GM21619 (cell line): ENCODE data around the gene SYCP3.
A peak's percentile ranks its signal among the peaks of the same experiment; 100 is the strongest.
"Not testable (repeated sequence)": the region's sequence is repeated elsewhere in the genome, so short reads cannot be mapped to it uniquely, and the experiment has no call there.

Source experiments
- ATAC-seq: cut with Tn5 transposase; IDR thresholded peaks from one replicate; pipeline ENCODE4 v1.9.1; 2021; ENCODE audit not compliant: unreplicated experiment

The SYCP3 gene

DNA sequence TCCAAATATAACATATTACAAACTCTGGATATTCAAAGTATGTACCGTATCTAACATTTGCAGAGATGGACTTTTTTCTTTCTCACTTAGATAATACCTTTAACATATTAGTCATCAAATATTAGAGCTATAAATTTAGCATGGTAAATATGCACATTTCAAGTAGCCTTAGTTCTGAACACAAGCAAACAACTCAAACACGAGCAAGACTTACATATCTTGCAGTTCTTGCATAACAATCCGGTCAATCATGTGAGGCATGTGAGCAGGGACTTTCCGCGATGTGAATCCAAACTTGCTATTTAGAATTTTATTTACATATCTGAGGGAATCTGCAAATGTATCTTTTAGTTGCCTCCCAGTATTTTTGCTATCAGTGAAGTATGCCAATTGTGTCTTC lies 22.1 kb upstream of the SYCP3 start:
- no peak for ATAC-seq

DNA sequence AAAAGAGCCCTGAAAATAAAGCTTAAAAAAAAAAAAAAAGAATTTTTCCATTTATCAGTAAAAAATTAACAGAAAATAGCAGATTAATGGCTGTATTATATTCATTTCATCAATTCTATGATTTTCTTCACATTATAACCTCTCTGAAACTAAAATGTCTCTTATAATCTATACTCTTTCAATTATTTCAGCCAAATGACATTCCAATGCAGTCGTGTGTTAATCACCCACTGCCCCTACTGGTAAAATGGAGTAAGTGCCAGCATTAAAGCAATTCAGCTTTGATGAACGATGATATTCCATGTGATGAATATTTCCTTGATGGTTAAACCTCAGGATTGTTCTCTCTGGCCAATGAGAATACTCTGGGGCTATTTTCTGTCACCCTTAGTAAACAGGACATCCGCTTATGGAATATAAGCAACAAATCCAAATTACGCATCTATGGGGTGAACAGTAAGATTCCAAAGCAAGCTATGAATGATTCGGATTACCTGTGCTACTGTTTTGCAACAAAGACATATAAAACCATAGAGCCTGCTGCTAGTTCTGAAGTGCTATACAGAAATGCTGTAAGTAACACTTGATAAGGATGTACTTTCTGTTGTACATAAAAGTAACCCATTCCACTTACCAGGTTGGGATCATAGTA lies 20.3 kb upstream of the SYCP3 start:
- ATAC-seq, result peak; percentile 57

DNA sequence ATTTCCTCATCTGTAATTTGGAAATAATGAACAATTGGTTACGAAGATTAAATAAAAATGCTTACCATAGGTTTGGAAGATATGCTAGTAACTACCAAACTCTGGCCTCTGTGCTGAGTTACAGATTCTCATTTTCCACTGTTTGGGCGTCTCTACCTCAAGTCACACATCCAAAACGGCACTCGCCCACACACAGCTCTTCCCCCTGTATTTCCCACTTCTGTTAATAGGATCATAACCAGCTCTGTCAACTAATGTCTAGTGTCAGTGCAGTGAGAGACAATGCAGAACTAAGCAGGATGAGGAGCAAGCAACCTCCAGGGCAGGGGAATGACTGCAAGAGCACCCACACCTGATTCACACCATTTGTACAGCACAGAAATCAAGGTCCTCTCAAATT lies 10.9 kb upstream of the SYCP3 start:
- ATAC-seq, result no peak

DNA sequence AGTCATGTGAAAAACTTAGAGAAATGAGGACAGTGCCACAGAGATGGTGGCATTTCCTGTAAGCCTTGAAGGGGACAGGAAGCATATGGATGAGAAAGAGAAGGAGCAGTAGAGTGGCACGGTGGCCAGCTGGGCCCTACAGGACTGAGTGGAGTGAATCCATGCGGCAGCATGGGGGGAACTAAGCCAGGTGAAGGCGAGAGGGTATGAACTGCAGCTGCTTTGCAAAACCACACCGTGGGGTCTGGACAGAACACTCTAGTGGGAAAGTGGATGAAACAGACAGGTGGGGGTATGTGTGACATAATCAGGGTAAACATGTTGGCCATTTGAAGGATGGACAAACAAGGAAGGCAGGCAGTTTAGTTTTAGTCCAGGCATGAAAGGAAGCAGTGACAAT lies 10.4 kb upstream of the SYCP3 start:
- ATAC-seq, result no peak

DNA sequence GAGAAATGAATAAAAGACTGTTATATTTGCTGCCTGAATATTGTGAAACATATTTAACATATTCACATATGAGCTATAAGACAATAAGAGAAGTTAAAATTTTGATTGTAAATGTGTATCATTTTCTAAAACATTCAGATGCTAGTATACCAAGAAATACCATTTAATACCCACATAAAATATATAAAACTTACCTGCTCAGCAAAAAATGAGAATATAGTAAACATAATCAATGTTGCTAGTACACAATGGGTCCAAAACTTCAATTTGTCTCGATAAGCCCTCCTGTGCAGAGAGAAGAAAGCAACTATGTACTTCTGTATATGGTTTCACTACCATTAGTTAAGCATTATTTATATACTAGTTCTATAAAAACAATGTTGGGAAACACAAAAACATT lies 9.6 kb upstream of the SYCP3 start:
- ATAC-seq, result no peak

DNA sequence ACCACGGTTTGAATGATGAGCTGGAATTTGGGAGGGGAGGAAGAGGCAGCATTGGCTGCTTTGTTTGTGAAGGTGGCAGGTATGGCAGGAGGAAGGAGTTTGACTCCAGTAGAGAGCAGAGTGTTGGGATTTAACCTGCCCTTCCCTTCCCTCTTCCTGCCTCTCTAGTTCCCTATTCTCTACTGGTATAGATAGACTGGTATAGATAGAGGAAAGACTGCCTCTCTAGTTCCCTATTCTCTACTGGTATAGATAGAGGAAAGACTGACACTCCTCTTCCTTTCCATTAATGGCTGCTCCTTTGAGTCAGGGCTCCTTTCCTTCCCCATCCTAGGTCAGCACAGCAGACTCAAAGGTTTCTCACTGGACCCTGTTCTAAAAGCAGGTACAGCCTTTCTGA lies 8.4 kb upstream of the SYCP3 start:
- ATAC-seq, result no peak

DNA sequence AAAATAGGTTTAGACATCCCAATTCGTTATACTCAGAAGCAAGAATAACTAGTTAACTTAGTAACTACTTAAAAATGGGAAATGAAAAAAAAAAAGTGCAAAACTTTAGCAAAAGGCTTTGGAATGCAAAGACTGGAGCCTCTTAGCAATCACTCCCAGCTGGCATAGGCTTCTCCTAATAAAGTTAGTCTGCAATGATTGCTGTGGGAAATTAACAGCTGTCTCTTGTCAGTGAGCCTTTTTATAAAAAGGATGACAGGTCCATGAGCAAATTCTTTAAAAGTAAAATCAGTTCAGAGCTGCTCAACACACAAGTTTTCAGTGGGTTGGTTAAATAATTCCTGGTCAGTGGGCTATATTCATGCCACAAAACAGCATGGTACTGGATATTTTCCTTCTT lies 7.4 kb upstream of the SYCP3 start:
- ATAC-seq, result no peak

DNA sequence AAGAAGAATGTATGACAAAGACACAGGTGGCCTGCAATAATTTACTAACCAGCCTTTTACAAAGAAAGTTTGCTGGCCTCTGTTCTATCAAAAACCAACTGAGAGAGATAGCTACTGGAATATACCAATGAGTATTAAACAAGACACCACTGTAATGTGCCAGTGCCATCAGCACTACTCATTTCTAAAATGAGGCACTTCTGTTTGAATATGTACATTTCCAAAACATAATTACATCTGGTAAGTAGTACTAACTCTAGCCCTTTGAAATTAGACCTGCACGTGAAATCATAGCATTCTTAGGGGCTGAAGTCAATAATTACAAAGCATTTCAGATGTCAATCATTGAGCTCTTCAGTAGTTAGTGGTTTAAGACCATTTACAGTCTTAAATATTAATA lies 6.9 kb upstream of the SYCP3 start:
- no peak for ATAC-seq

DNA sequence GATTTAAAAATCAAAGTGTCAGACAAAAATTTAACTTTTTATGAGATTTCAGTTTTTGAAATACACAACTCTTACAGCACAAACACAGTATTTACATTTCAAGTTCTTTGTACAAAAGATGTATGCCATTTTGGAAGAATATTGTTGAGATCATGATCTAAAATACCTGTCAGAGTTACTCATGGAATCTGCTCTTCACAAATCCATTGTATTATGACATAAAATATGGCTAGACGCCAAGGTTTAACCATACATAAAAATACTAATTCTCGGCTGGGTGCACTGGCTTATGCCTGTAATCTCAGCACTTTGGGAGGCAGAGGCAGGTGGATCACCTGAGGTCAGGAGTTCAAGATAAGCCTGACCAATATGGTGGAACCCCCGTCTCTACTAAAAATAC lies 6.2 kb upstream of the SYCP3 start:
- ATAC-seq, result no peak

DNA sequence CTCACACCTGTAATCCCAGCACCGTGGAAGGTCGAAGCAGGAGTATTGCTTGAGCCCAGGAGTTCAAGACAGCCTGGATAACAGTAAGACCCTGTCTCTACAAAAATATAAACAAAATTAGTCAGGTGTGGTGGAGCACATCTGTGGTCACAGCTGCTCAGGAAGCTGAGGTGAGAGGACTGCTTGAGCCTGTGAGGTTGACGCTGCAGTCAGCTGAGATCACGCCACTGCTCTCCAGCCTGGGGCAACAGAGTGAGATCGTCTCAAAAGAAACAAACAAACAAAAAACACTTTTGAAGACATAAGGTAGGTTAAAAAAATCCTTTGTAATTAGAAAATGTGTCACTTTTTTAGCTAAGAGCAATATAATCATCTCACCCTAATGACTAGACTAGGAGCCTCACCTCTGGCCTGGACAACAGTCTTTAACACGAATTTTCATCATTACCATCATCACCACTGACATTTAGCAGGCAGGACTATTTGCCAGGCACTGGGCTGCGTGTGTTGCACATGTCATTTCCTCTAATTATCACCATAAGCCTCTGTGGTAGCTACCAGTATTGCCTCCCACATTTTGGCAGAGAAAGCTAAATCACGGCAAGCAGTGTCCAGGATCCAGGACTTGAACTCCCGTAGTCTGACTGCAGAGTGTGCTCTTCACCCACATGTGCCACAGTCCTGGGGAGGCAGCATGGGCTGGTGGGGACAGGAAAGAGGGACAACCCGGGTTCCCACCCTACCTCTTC lies 4.6 kb upstream of the SYCP3 start:
- ATAC-seq, result peak; percentile 97

DNA sequence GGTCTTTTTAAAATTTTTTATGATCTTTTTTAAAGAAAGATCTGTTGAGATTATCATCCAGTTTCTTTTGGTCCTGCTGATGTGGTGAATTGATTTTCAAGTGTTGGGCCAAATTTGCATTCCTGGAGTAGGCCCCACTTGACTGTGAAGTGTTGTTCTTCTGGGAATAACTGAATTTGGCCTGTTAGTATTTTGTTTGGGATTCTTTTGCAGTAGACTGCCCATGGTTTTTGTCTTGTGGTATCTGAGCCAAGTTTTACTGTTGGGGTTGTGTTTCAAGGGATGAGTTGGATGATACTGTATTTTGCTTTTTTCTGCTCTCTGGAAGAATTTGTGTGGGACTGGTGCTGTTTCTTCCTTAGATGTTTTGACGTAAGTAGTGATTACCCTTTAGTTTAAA lies 4.0 kb upstream of the SYCP3 start:
- ATAC-seq, result no peak

DNA sequence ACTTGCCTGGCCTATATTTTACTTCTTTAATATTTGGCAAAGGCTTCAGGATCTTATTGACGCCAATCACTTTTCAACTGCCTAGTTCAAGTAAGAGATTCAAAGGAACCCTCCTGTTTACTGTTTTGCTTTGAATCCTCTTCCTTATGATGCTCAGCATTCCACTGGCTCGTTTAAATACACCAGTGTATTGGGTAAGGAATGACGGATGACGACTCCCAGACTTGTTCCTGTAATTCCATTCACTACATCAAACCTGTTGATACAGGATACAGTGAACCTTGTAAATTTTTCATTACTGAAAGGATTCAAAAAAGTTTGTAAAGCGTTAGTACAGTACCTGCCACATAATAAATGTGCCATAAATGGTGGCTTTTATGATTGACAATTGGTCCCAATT lies 1.7 kb upstream of the SYCP3 start:
- no peak for ATAC-seq

DNA sequence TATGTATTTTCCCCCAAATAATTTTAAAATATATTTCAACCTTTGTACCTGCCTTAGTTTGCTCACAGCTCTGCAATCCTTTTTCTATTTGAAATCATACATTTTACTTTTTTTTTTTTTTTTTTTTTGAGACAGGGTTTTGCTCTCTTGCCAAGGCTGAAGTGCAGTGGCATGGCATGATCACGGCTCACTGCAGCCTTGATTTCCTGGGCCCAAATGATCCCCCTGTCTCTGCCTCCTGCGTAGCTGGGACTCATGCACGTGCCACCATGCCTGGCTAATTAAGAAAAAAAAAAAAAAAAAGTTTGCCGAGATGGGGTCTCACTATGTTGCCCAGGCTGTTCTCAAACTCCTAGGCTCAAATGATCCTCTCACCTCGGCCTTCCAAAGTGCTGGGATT lies 1.3 kb upstream of the SYCP3 start:
- ATAC-seq, result no peak

DNA sequence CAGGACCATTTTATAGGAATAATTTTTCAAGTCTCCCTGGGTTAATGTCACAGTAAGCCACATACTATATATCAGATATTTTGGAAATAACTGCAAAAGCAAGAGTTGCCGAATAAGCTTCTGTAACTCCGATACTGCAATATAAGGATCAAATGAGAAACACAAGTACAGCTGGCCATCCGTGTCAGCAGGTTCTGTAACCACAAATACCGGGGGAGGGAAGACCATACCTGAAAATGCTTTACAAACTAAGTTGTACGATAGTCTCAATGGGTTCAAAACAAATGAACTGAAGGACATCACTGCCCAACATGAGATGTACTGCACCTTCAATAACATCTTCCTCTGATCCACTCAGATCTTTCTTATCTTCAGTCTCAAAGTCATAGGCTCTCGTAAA lies 1.8 kb downstream of the SYCP3 start:
- no peak for ATAC-seq

DNA sequence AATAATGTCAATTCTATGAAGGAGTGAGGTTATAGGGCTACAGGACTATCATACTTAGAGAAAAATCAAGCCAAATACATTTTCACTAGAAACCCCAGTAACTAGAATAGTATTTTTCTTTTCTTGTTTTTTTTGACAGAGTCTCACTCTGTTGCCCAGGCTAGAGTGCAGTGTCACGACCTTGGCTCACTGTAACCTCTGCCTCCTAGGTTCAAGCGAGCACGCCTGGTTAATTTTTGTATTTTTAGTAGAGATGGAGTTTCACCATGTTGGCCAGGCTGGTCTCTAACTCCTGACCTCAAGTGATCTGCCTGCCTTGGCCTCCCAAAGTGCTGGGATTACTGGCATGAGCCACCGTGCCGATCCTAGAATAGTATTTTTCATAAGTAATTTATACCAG lies 4.8 kb downstream of the SYCP3 start:
- not testable (repeated sequence) for ATAC-seq

DNA sequence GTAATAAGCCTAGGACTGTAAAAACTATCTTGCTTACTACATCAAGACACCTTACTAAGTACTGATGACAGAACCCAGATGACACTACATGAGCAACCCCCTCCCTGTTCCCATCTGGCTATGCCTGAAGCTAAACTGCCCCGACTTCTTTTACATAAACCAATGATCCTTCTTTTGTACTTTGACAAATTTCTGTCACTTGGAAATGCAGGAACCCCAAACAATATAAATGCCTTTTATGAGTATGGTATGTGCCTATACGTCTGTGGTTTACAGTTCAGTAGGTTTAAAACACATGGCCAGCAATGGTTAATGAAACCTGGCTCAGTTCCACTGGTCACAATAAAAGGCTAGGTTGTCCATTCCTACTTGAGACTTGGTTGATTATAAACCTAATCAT lies 6.1 kb downstream of the SYCP3 start:
- ATAC-seq, result no peak

DNA sequence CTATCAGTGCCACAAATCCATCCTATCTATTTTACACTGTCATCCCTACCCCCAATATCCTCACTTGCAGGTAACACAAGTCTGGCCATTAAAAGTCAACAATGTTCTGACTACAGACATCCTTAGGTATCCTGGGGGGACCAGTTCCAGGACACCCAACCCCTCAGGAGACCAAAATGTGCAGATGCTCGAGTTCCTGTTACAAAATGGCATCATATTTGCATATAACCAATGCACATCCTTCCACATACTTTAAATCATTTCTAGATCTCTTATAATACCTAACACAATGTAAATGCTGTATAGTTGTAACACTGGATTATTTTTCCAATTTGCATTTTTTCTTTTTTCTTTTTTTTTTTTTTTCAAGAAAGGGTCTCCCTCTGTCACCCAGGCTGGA lies 6.9 kb downstream of the SYCP3 start:
- ATAC-seq, result no peak

DNA sequence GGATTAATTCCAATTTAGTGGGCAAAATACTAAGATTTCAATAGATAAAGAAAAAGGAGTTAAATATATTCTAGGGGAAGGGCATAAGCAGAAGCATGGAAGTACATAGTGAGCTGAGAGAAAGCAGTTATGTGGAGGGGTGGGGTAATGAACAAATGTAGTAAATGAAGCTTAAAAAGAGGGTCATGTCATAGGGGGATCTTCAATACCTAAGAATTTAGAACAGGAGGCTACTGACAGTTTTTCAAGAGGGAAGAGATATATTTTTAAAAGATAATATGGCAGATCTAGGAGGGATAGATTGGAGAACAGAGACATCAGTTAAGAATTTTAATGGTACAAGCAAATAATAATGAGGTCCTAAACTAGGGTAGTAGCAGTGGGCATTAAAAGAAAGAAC lies 9.4 kb downstream of the SYCP3 start:
- ATAC-seq, result no peak

DNA sequence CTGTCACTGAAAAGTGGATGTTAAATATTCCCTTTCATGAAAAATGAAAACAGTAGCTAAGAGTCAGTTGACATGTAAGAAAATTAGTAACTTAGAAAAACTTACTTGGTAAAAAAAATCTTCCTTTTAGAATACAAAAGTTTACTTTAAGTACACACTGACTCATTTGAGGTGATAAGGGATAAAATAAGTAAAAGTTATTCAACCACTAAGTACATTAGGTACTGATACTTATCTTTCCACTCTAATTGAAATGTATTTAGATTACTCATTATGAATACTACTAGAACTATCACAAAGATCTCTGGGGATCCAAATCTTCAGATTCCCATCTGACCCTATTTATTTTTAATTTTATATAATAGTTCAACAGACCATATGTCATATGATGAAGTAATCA lies 12.2 kb downstream of the SYCP3 start:
- no peak for ATAC-seq

DNA sequence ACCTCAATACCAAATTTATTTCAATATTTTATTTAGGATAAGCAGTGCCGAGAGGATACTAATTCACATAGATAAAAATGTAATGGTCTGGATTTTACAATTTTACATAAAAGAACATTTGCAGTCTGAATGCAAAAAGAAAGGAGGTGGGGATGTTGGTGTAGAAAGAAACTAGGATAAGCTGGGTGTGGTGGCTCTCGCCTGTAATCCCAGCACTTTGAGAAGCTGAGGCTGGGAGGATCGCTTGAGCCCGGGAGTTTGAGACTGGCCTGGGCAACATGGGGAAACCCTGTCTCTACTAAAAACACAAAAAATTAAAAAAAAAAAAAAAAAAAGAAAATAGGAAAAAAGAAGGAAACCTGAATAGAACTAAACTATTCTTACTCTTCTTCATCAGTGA lies 16.9 kb downstream of the SYCP3 start:
- no peak for ATAC-seq

DNA sequence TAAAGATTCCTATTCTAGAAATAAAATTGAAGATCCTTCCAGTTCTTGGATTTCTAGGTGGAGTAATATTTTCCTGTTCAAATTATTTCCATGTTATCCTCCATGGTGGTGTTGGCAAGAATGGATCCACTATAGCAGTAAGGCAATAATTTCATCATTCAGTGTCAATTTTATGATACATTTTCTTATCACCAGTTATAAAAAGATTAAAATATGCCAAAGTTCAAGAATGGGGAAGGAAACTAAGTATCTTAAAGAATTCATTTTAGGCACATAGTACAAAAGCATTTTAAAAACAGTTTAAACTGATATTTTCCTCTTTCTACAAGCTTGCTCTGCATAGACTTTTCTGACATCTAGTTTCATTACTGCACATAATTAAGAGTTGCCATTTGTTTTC lies 19.1 kb downstream of the SYCP3 start:
- no peak for ATAC-seq

DNA sequence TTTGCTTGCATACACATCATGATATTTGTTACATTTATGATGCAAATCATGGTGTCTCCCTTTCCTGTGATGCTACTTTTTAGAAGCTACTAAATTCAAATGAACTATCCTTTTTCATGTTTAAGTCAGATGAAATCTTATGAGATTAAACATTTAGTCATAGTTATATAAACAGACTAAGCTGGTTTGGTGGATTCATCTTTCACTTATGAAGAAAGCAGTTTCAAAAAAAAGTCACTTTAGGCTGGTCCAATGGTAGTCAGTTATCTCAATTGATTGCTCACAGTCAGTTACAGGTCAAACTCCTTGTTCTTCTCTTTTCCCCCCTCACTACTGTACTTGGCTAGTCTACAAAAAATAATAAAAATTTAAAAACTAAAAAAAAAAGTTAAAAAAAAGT lies 19.7 kb downstream of the SYCP3 start:
- ATAC-seq, result no peak

DNA sequence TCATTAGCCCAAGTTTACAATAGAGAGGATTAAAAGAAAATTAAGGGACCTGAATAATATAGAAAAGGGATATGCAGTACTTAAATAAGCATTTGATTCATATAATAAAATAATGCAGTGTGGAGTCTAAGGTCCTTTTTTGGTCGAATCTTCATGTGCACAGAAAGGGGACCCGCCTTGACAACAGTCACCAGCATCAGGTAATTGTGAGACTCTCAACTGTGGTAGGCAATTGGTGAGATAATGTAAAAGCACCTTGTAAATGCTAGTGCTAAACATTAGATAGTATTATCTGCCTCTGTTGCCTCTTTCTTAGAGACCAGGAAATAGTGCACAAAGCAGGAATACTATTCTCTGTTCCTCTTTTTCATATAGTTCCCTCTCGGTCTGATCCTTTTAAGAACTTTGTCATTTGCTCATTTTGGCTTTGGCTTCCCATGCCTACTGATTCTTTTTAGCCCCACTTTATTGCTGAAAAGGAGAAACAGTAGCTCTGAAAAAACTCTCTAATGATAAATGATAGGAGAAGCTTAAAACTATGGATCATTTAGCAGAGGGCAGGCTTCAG lies 24.3 kb downstream of the SYCP3 start:
- ATAC-seq, result no peak
